ENCODE results near the gene INSIG2.

The INSIG2 gene

GRCh38 chr2:118049140-118049815 lies 39.0 kb upstream of the INSIG2 start:
- Histone ChIP-seq H4K20me1 (ENCODE audit: insufficient read depth) (no peaks in the 10 kb centered on the region), H3K4me3 (IDR thresholded peaks at IDR 0.05; ENCODE audit: insufficient read depth, low read depth, low read length) (no peak overlapping the region), H3K79me2 (ENCODE audit: insufficient read depth, low read depth) (no peaks in the 10 kb centered on the region), H3K4me1 (ENCODE audit: low read depth, poor library complexity, severe bottlenecking) (peaks cover 11% of the 10 kb centered on the region), H3K27me3 (ENCODE audit: insufficient read depth, low read depth) (no peaks in the 10 kb centered on the region), H3K4me2 (no peak overlapping the region), H2AFZ (ENCODE audit: low read depth) (no peak overlapping the region), H3K27ac (no peak overlapping the region), H3K9ac (no peak overlapping the region), H3K36me3 (ENCODE audit: insufficient read depth) (no peaks in the 10 kb centered on the region)
- TF ChIP-seq, protein P1, sequence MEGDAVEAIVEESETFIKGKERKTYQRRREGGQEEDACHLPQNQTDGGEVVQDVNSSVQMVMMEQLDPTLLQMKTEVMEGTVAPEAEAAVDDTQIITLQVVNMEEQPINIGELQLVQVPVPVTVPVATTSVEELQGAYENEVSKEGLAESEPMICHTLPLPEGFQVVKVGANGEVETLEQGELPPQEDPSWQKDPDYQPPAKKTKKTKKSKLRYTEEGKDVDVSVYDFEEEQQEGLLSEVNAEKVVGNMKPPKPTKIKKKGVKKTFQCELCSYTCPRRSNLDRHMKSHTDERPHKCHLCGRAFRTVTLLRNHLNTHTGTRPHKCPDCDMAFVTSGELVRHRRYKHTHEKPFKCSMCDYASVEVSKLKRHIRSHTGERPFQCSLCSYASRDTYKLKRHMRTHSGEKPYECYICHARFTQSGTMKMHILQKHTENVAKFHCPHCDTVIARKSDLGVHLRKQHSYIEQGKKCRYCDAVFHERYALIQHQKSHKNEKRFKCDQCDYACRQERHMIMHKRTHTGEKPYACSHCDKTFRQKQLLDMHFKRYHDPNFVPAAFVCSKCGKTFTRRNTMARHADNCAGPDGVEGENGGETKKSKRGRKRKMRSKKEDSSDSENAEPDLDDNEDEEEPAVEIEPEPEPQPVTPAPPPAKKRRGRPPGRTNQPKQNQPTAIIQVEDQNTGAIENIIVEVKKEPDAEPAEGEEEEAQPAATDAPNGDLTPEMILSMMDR (conservative IDR thresholded peaks at IDR 0.05; ENCODE audit: low read depth, low read length) = no peak

- Histone ChIP-seq H2AFZ (ENCODE audit: low read depth) (no peak overlapping the region), H3K4me3 (IDR thresholded peaks at IDR 0.05; ENCODE audit: insufficient read depth, low read depth, low read length) (no peak overlapping the region), H3K4me1 (ENCODE audit: low read depth, poor library complexity, severe bottlenecking) (peaks cover 11% of the 10 kb centered on the region), H3K27me3 (ENCODE audit: insufficient read depth, low read depth) (no peaks in the 10 kb centered on the region), H3K27ac (no peak overlapping the region), H3K9ac (no peak overlapping the region), H3K4me2 (no peak overlapping the region), H3K36me3 (ENCODE audit: insufficient read depth) (no peaks in the 10 kb centered on the region), H4K20me1 (ENCODE audit: insufficient read depth) (no peaks in the 10 kb centered on the region), H3K79me2 (ENCODE audit: insufficient read depth, low read depth) (no peaks in the 10 kb centered on the region)
- TF ChIP-seq, protein P1 (conservative IDR thresholded peaks at IDR 0.05; ENCODE audit: low read depth, low read length) = no peak
Observed at GRCh38 chr2:118049816-118050140, 38.5 kb upstream of the INSIG2 start.

DNA sequence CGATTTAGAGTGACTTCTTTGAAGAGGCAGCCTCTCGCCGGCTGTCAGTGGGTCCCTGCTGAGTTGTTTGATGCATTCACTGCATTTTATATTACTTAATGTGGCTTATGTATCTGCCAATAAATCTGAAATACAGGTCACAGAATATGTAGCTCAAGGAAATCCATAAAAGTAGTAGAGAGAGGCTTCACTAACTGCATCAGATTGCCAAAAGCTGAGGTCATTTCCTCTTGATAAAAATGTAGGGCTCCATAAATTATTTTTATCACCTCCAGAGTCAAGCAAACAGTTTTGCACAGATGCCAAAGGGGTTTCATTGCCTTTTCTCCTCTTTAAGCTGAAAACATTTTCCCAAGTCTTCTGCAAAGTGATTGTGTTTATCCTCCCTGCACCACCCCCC lies 37.9 kb upstream of the INSIG2 start:
- H2AFZ ChIP-seq (ENCODE audit: low read depth) = no peak overlapping the region
- H4K20me1 ChIP-seq (ENCODE audit: insufficient read depth) = no peaks in the 10 kb centered on the region
- H3K4me1 ChIP-seq (ENCODE audit: low read depth, poor library complexity, severe bottlenecking) = peaks cover 11% of the 10 kb centered on the region
- no peaks in the 10 kb centered on the region for H3K27me3 ChIP-seq (ENCODE audit: insufficient read depth, low read depth)
- H3K4me3 ChIP-seq (IDR thresholded peaks at IDR 0.05; ENCODE audit: insufficient read depth, low read depth, low read length) = no peak overlapping the region
- no peaks in the 10 kb centered on the region for H3K36me3 ChIP-seq (ENCODE audit: insufficient read depth)
- no peak overlapping the region for H3K9ac ChIP-seq
- no peak overlapping the region for H3K27ac ChIP-seq
- TF ChIP-seq, protein P1 (conservative IDR thresholded peaks at IDR 0.05; ENCODE audit: low read depth, low read length) = no peak
- H3K4me2 ChIP-seq = no peak overlapping the region
- no peaks in the 10 kb centered on the region for H3K79me2 ChIP-seq (ENCODE audit: insufficient read depth, low read depth)

DNA sequence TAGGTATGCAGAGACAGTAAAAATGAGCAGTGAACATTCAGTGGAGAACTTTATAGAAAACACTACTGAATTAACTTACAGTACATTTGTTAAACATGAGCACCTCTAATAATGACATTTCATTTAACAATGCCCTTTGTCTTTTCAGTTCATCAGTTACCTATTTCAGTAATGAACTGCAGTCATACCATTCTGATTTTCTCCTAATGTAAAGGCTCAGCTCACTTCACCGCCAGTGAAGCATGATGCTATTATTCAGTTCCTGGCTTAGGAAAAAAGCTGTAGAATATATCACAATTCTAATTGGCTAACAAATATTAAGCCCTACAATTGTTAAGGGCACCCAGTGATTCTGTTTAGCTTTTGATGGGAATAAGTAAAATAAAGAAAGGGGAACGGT lies 37.3 kb upstream of the INSIG2 start:
- peaks cover 11% of the 10 kb centered on the region for H3K4me1 ChIP-seq (ENCODE audit: low read depth, poor library complexity, severe bottlenecking)
- no peak overlapping the region for H3K9ac ChIP-seq
- H3K4me2 ChIP-seq = no peak overlapping the region
- no peaks in the 10 kb centered on the region for H3K36me3 ChIP-seq (ENCODE audit: insufficient read depth)
- no peaks in the 10 kb centered on the region for H3K27me3 ChIP-seq (ENCODE audit: insufficient read depth, low read depth)
- H2AFZ ChIP-seq (ENCODE audit: low read depth) = no peak overlapping the region
- TF ChIP-seq, protein P1 (conservative IDR thresholded peaks at IDR 0.05; ENCODE audit: low read depth, low read length) = no peak
- H4K20me1 ChIP-seq (ENCODE audit: insufficient read depth) = no peaks in the 10 kb centered on the region
- no peak overlapping the region for H3K27ac ChIP-seq
- H3K79me2 ChIP-seq (ENCODE audit: insufficient read depth, low read depth) = no peaks in the 10 kb centered on the region
- no peak overlapping the region for H3K4me3 ChIP-seq (IDR thresholded peaks at IDR 0.05; ENCODE audit: insufficient read depth, low read depth, low read length)
